H1 (cell line): ENCODE data around the gene JAKMIP3. TPM values are rescaled to one million over a fixed set of nuclear protein-coding genes. Genes with fewer than 3 reads are reported as not detected.

ENCODE experiments used
- CTCF ChIA-PET: fragments of 300-600 bp; sonication (Branson Sonifier 250); formaldehyde crosslinking; loops from one replicate; lab custom pipeline; 2021; ENCODE audit not compliant: partially characterized antibody; lab: Charles Lee
- POLR2A ChIA-PET: fragments of 300-600 bp; sonication (Branson Sonifier 250); formaldehyde crosslinking; loops from one replicate; lab custom pipeline; 2021; ENCODE audit warnings: inconsistent platforms; ENCODE audit not compliant: partially characterized antibody; lab: Charles Lee
- DNase-seq, 2 experiments: peaks; one replicate each; pipeline versions ENCODE4 v3.0.0 to v3.0.0-alpha.2; 2010 to 2022; ENCODE audit warnings: low spot score in 2 of 2, low read depth in 1 of 2, mixed read lengths in 1 of 2
- FAIRE-seq: peaks from 2 replicates; lab custom pipeline; 2011; peaks lifted over from hg19 to GRCh38; lab: Jason Lieb, UNC
- H2AFZ ChIP-seq: 2 replicates; pipeline ENCODE4 v1.8.1; 2012; ENCODE audit warnings: low read length, inconsistent platforms
- H2AK5ac ChIP-seq: 2 replicates; pipeline ENCODE4 v1.6.1; 2013; ENCODE audit warnings: low read depth, low read length
- H2BK120ac ChIP-seq: replicated peaks from 2 replicates; pipeline ENCODE3; 2013; ENCODE audit warnings: low read depth, low read length, inconsistent platforms
- H2BK12ac ChIP-seq: 2 replicates; pipeline ENCODE4 v1.6.1; 2013; ENCODE audit warnings: low read depth, low read length
- H2BK15ac ChIP-seq: 2 replicates; pipeline ENCODE4 v1.6.1; 2013; ENCODE audit warnings: low read length
- H2BK20ac ChIP-seq: 2 replicates; pipeline ENCODE4 v1.6.1; 2013; ENCODE audit warnings: low read length
- H2BK5ac ChIP-seq: 2 replicates; pipeline ENCODE4 v1.6.1; 2013; ENCODE audit warnings: low read depth, low read length
- H3K14ac ChIP-seq: 2 replicates; pipeline ENCODE4 v1.6.1; 2013; ENCODE audit warnings: inconsistent platforms; ENCODE audit not compliant: insufficient read length
- H3K18ac ChIP-seq: 2 replicates; pipeline ENCODE4 v1.6.1; 2013; ENCODE audit warnings: low read length; ENCODE audit errors: extremely low read depth
- H3K23ac ChIP-seq: 2 replicates; pipeline ENCODE4 v1.6.1; 2013; ENCODE audit warnings: inconsistent platforms; ENCODE audit not compliant: insufficient read length
- H3K23me2 ChIP-seq: 2 replicates; pipeline ENCODE4 v1.6.1; 2013; ENCODE audit warnings: low read depth, low read length
- H3K27ac ChIP-seq: 2 replicates; pipeline ENCODE4 v1.6.1; 2011; ENCODE audit warnings: low read depth, low read length, inconsistent platforms
- H3K27me3 ChIP-seq, 4 experiments: replicated peaks in 1 of 4; 1 replicate in 1 of 4; 2 replicates in 3 of 4; pipeline versions ENCODE4 v1.6.1 to v1.8.1; 2011 to 2013; ENCODE audit warnings: low read length in 3 of 4, mild to moderate bottlenecking in 3 of 4, inconsistent platforms in 2 of 4, mixed read lengths in 2 of 4, moderate library complexity in 1 of 4; ENCODE audit not compliant: control insufficient read depth in 3 of 4, insufficient read depth in 3 of 4; ENCODE audit errors: extremely low read depth in 1 of 4
- H3K36me3 ChIP-seq, 4 experiments: 2 replicates each; pipeline versions ENCODE4 v1.6.1 to v1.8.1; 2011 to 2013; ENCODE audit warnings: mild to moderate bottlenecking in 4 of 4, low read length in 3 of 4, moderate library complexity in 2 of 4, control low read depth in 1 of 4, inconsistent platforms in 1 of 4; ENCODE audit not compliant: insufficient read depth in 4 of 4, control insufficient read depth in 2 of 4
- H3K4ac ChIP-seq: replicated peaks from 2 replicates; pipeline ENCODE3; 2013; ENCODE audit warnings: low read length, low read depth, mixed read lengths, inconsistent platforms; ENCODE audit not compliant: insufficient read length
- H3K4me1 ChIP-seq, 4 experiments: replicated peaks in 1 of 4; 1 replicate in 1 of 4; 2 replicates in 3 of 4; pipeline versions ENCODE4 v1.6.1 to v1.8.1; 2011 to 2013; ENCODE audit warnings: low read length in 3 of 4, inconsistent platforms in 2 of 4, mixed read lengths in 1 of 4; ENCODE audit not compliant: insufficient read depth in 4 of 4, control insufficient read depth in 3 of 4
- H3K4me2 ChIP-seq, 2 experiments: 2 replicates each; pipeline versions ENCODE4 v1.6.1 to v1.8.1; 2011 to 2013; ENCODE audit warnings: low read depth in 2 of 2, low read length in 2 of 2, control low read depth in 1 of 2, inconsistent platforms in 1 of 2, mild to moderate bottlenecking in 1 of 2; ENCODE audit not compliant: insufficient read depth in 1 of 2
- H3K4me3 ChIP-seq, 4 experiments: fragments of 200-600, 300-600 bp in 1 of 4; sonication (generic), shearing (Covaris generic), sonication (Bioruptor Twin) in 1 of 4; 2 replicates each; pipeline versions ENCODE4 v1.5.1 to v1.8.1; 2011 to 2016; ENCODE audit warnings: low read length in 4 of 4, low read depth in 3 of 4, control low read depth in 2 of 4, inconsistent platforms in 2 of 4, mild to moderate bottlenecking in 2 of 4, mixed read lengths in 1 of 4, moderate library complexity in 1 of 4; ENCODE audit not compliant: insufficient read depth in 2 of 4; ENCODE audit errors: extremely low read depth in 1 of 4
- H3K56ac ChIP-seq: replicated peaks from 2 replicates; pipeline ENCODE3; 2013; ENCODE audit warnings: low read depth, mild to moderate bottlenecking, mixed read lengths, low read length, inconsistent platforms; ENCODE audit not compliant: insufficient read length
- H3K79me1 ChIP-seq: 2 replicates; pipeline ENCODE4 v1.6.1; 2013; ENCODE audit warnings: low read depth, low read length, control low read depth
- H3K79me2 ChIP-seq, 2 experiments: 2 replicates each; pipeline versions ENCODE4 v1.6.1 to v1.8.1; 2012 to 2013; ENCODE audit warnings: low read length in 2 of 2, mild to moderate bottlenecking in 2 of 2, inconsistent platforms in 1 of 2; ENCODE audit not compliant: insufficient read depth in 2 of 2, control insufficient read depth in 1 of 2
- H3K9ac ChIP-seq, 4 experiments: replicated peaks in 1 of 4; 1 replicate in 1 of 4; 2 replicates in 3 of 4; pipeline versions ENCODE4 v1.6.1 to v1.8.1; 2011 to 2013; ENCODE audit warnings: low read depth in 3 of 4, low read length in 3 of 4, control low read depth in 2 of 4, mild to moderate bottlenecking in 2 of 4, moderate library complexity in 2 of 4, inconsistent platforms in 1 of 4; ENCODE audit errors: extremely low read depth in 1 of 4
- H3K9me3 ChIP-seq, 2 experiments: 2 replicates each; pipeline versions ENCODE4 v1.6.1 to v1.8.1; 2012 to 2013; ENCODE audit warnings: mild to moderate bottlenecking in 2 of 2, moderate library complexity in 2 of 2, control low read depth in 1 of 2, inconsistent platforms in 1 of 2, low read depth in 1 of 2, low read length in 1 of 2, mixed read lengths in 1 of 2; ENCODE audit not compliant: insufficient read depth in 2 of 2
- H4K20me1 ChIP-seq, 2 experiments: replicated peaks in 1 of 2; 2 replicates each; pipeline versions ENCODE3 to v1.8.1; 2011 to 2013; ENCODE audit warnings: inconsistent platforms in 2 of 2, low read length in 2 of 2, mild to moderate bottlenecking in 1 of 2; ENCODE audit not compliant: insufficient read depth in 2 of 2, control insufficient read depth in 1 of 2
- H4K5ac ChIP-seq: 2 replicates; pipeline ENCODE4 v1.6.1; 2013; ENCODE audit warnings: low read length, low read depth, mixed read lengths, inconsistent platforms; ENCODE audit not compliant: insufficient read length
- H4K8ac ChIP-seq: 2 replicates; pipeline ENCODE4 v1.8.0; 2013; ENCODE audit warnings: mild to moderate bottlenecking, moderate library complexity, low read length, inconsistent platforms; ENCODE audit not compliant: insufficient read depth; ENCODE audit errors: extremely low read depth
- H4K91ac ChIP-seq: replicated peaks from 2 replicates; pipeline ENCODE3; 2013; ENCODE audit warnings: low read length, mixed read lengths, inconsistent platforms; ENCODE audit not compliant: insufficient read length
- WGBS, 2 experiments: shearing (Covaris generic) in 1 of 2; methylation state at CpG; one replicate each; pipeline versions ENCODE4 v1.1.6 to v1.1.7; 2013 to 2015; ENCODE audit warnings: low lambda C conversion rate in 2 of 2, mixed read lengths in 2 of 2, inconsistent platforms in 1 of 2, low coverage in 1 of 2, missing lambda C conversion rate in 1 of 2; ENCODE audit not compliant: insufficient replicate concordance in 2 of 2, insufficient coverage in 1 of 2, insufficient read length in 1 of 2; ENCODE audit errors: extremely low coverage in 1 of 2, missing lambda C conversion rate in 1 of 2; 5-methylcytosine and 5-hydroxymethylcytosine counted together
- polyA plus RNA-seq, 7 experiments: library from polyadenylated mRNA; depleted of rRNA in 3 of 7; stranded (reverse) in 5 of 7; unstranded in 2 of 7; fragments of >200 nt in 5 of 7; fragments of 200-250 nt in 2 of 7; gene quantifications; 1 replicate in 5 of 7; 2 replicates in 1 of 7; 4 replicates in 1 of 7; pipeline versions ENCODE4 v1.2.1 to v1.2.3, GENCODE V29; 2011 to 2013; ENCODE audit warnings: missing spikeins in 2 of 7, mixed read lengths in 2 of 7
- total RNA-seq: library from RNA; stranded (reverse); fragmentation: NEBNext Ultra II Directional; extraction: Animal tissue kit (Norgen Biotek cat#: 25700); gene quantifications from 2 replicates; pipeline ENCODE4 v1.2.1, GENCODE V29; 2021
- TF ChIP-seq, protein P1 (sequence below): IDR thresholded peaks from 2 replicates; pipeline ENCODE4 v1.6.1; 2012; ENCODE audit warnings: low read length, inconsistent platforms

Gene JAKMIP3
- total and polyA plus RNA-seq, 2 of the 8 experiments (the other 6 are each of a cell fraction or from before 2014, with no cell fraction given) = 0.83 to 0.91 TPM

DNA sequence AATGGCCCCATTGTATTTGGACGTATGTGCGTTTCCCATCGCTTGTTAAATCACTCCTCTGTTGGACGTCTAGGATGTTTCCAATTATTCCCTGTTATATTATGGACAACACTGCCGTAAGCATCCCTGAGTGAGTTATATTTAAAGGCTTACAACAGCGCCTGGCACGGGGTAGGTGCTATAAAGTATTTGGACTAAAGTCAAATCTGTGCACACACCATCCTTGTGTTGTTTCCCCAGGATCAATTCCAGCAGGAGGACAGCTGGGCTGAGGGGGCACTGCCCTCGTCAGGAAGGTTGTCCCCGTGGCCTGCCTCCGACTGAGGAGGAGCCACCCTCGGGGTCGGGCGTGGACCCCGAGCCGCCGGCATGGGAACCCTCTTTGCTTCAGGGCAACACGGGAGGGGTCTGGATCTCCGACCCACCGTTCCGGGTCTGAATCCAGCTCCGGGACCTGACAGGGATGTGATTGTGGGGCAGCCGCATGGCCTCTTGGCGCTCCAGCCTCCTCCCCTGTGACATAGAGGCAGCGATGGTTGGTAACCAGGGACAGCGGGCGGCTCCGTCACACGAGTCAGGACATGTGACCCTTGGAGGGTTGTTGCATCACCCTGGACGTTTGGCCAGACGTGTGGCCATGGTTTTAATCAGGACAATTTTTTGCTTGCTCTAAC is 1.5 kb upstream of the JAKMIP3 start:
- H2AK5ac ChIP-seq = no peak overlapping the region
- H4K5ac ChIP-seq = no peak overlapping the region
- FAIRE-seq = no peak
- H2BK5ac ChIP-seq = no peak overlapping the region
- no peak overlapping the region for H3K56ac ChIP-seq
- no peaks in the 10 kb centered on the region for H4K20me1 ChIP-seq
- H3K27ac ChIP-seq = no peak overlapping the region
- no peak overlapping the region for H3K18ac ChIP-seq
- no peak overlapping the region for H4K91ac ChIP-seq
- H4K8ac ChIP-seq = no peak overlapping the region; the same call in 1 of the 2 replicates
- H3K4me1 ChIP-seq = peaks cover 0 to 18% (median 13%) of the 10 kb centered on the region in 4 experiments; a peak in 6 of 7 replicates
- H2BK20ac ChIP-seq = no peak overlapping the region
- no peaks in the 10 kb centered on the region for H3K79me2 ChIP-seq
- no peak overlapping the region for H3K14ac ChIP-seq
- no peak overlapping the region for H2BK120ac ChIP-seq
- no peak for DNase-seq
- H3K4me3 ChIP-seq = no peak overlapping the region
- WGBS, 2 experiments = 93% methylated on average over 30 of the region's 30 CpGs; no CpG with 5 or more reads in 1 of the 2 experiments
- H2BK15ac ChIP-seq = no peak overlapping the region
- no peak overlapping the region for H3K23ac ChIP-seq
- no peaks in the 10 kb centered on the region for H3K36me3 ChIP-seq
- H3K4me2 ChIP-seq = no peak overlapping the region
- peaks cover 0 to 2% (median 0%) of the 10 kb centered on the region in 4 experiments; a peak in 2 of 7 replicates for H3K27me3 ChIP-seq
- peaks cover 0 to 4% of the 10 kb centered on the region in 2 experiments; a peak in 1 of 4 replicates for H3K9me3 ChIP-seq
- no peak overlapping the region for H3K4ac ChIP-seq
- H2AFZ ChIP-seq = no peak overlapping the region
- no peaks in the 10 kb centered on the region for H3K79me1 ChIP-seq
- ChIA-PET CTCF (interaction anchor here (1.0 to 2.1 kb wide), 3 partner anchors 23 to 79 kb away, joined by 3 to 11 read pairs (median 3); no protein-coding TSS in a partner anchor), POLR2A (interaction anchor here (1.1 kb wide), 1 partner anchor 10 kb away, joined by 3 read pairs; no protein-coding TSS in a partner anchor)
- H3K23me2 ChIP-seq = no peaks in the 10 kb centered on the region; the same call in 1 of the 2 replicates
- H3K9ac ChIP-seq = no peak overlapping the region
- H2BK12ac ChIP-seq = no peak overlapping the region
- TF ChIP-seq, protein P1, sequence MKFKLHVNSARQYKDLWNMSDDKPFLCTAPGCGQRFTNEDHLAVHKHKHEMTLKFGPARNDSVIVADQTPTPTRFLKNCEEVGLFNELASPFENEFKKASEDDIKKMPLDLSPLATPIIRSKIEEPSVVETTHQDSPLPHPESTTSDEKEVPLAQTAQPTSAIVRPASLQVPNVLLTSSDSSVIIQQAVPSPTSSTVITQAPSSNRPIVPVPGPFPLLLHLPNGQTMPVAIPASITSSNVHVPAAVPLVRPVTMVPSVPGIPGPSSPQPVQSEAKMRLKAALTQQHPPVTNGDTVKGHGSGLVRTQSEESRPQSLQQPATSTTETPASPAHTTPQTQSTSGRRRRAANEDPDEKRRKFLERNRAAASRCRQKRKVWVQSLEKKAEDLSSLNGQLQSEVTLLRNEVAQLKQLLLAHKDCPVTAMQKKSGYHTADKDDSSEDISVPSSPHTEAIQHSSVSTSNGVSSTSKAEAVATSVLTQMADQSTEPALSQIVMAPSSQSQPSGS = no peak
